ENCODE data around the gene COTL1. TPM values are rescaled to one million over a fixed set of nuclear protein-coding genes. Genes with fewer than 3 reads are reported as not detected.

Gene COTL1
- total and polyA plus RNA-seq, 4 donors = 12.0 to 59.5 (median 23.0) TPM

GRCh38 chr16:84663433-84664101 lies 45.7 kb upstream of the COTL1 start:
- H3K9ac ChIP-seq (ENCODE audit: low read depth in 1 of 2, low read length in 2 of 2) = no peak overlapping the region
- H3K4me1 ChIP-seq (ENCODE audit: control insufficient read depth in 4 of 4, insufficient read depth in 4 of 4, low read length in 3 of 4) = peaks cover 0 to 4% (median 0%) of the 10 kb centered on the region in 4 donors
- no peak for TF ChIP-seq SP1 (IDR thresholded peaks at IDR 0.05)
- no peak overlapping the region for H3K27ac ChIP-seq (ENCODE audit: low read depth in 1 of 2, low read length in 2 of 2)
- no peak for DNase-seq (ENCODE audit: low spot score)
- no peaks in the 10 kb centered on the region for H3K9me3 ChIP-seq (ENCODE audit: control insufficient read depth in 4 of 4, low read length in 3 of 4)
- peaks cover 9 to 70% (median 42%) of the 10 kb centered on the region in 4 donors for H3K36me3 ChIP-seq (ENCODE audit: control insufficient read depth in 4 of 4, insufficient read depth in 3 of 4, low read depth in 1 of 4, low read length in 3 of 4)
- H3K27me3 ChIP-seq (ENCODE audit: control insufficient read depth in 4 of 4, insufficient read depth in 4 of 4, low read length in 3 of 4) = no peaks in the 10 kb centered on the region
- H3K4me3 ChIP-seq (ENCODE audit: low read depth in 1 of 3, low read length in 3 of 3) = no peak overlapping the region
- WGBS = 83% methylated on average over 9 of the region's 9 CpGs

GRCh38 chr16:84662471-84662870 lies 44.6 kb upstream of the COTL1 start:
- TF ChIP-seq FOXA1 (IDR thresholded peaks at IDR 0.05) (no peak), CTCF (IDR thresholded peaks at IDR 0.05; ENCODE audit: low read depth, low read length, missing input control) (no peak), MAX (IDR thresholded peaks at IDR 0.05) (no peak)
- no peak overlapping the region for H3K27ac ChIP-seq (ENCODE audit: low read depth in 1 of 2, low read length in 2 of 2)
- WGBS = 96% methylated on average over 9 of the region's 9 CpGs
- H3K9me3 ChIP-seq (ENCODE audit: control insufficient read depth in 4 of 4, low read length in 3 of 4) = no peaks in the 10 kb centered on the region
- no peak overlapping the region for H3K4me3 ChIP-seq (ENCODE audit: low read depth in 1 of 3, low read length in 3 of 3)
- no peak overlapping the region for H3K9ac ChIP-seq (ENCODE audit: low read depth in 1 of 2, low read length in 2 of 2)
- no peak for DNase-seq (ENCODE audit: low spot score)
- peaks cover 0 to 7% (median 1%) of the 10 kb centered on the region in 4 donors for H3K4me1 ChIP-seq (ENCODE audit: control insufficient read depth in 4 of 4, insufficient read depth in 4 of 4, low read length in 3 of 4)
- no peaks in the 10 kb centered on the region for H3K27me3 ChIP-seq (ENCODE audit: control insufficient read depth in 4 of 4, insufficient read depth in 4 of 4, low read length in 3 of 4)
- H3K36me3 ChIP-seq (ENCODE audit: control insufficient read depth in 4 of 4, insufficient read depth in 3 of 4, low read depth in 1 of 4, low read length in 3 of 4) = peaks cover 13 to 73% (median 46%) of the 10 kb centered on the region in 4 donors

DNA sequence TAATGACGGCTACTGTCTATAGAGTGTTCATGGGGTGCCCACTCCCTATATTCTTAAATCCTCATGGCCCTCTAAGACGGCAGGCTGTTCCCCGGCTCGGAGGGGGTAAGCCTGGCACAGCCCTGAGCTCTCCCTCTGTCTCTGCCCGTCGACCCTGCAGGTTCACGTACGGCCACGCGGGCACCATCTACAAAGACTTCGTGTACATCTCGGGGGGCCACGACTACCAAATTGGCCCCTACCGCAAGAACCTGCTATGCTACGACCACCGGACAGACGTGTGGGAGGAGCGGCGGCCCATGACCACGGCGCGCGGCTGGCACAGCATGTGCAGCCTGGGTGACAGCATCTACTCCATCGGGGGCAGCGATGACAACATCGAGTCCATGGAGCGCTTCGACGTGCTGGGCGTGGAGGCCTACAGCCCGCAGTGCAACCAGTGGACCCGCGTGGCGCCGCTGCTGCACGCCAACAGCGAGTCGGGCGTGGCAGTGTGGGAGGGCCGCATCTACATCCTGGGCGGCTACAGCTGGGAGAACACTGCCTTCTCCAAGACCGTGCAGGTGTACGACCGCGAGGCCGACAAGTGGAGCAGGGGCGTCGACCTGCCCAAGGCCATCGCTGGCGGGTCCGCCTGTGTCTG lies 43.7 kb upstream of the COTL1 start:
- peaks cover 20 to 80% (median 50%) of the 10 kb centered on the region in 4 donors for H3K36me3 ChIP-seq (ENCODE audit: control insufficient read depth in 4 of 4, insufficient read depth in 3 of 4, low read depth in 1 of 4, low read length in 3 of 4)
- WGBS = 96% methylated on average over 51 of the region's 51 CpGs
- H3K27ac ChIP-seq (ENCODE audit: low read depth in 1 of 2, low read length in 2 of 2) = no peak overlapping the region
- no peak overlapping the region for H3K4me3 ChIP-seq (ENCODE audit: low read depth in 1 of 3, low read length in 3 of 3)
- no peaks in the 10 kb centered on the region for H3K27me3 ChIP-seq (ENCODE audit: control insufficient read depth in 4 of 4, insufficient read depth in 4 of 4, low read length in 3 of 4)
- peaks cover 0 to 7% (median 1%) of the 10 kb centered on the region in 4 donors for H3K4me1 ChIP-seq (ENCODE audit: control insufficient read depth in 4 of 4, insufficient read depth in 4 of 4, low read length in 3 of 4)
- TF ChIP-seq GABPA (IDR thresholded peaks at IDR 0.05 in 1 of 2, conservative IDR thresholded peaks at IDR 0.05 in 1 of 2) (no peak), JUND (IDR thresholded peaks at IDR 0.05) (no peak), RXRA (IDR thresholded peaks at IDR 0.05) (no peak), FOXA1 (IDR thresholded peaks at IDR 0.05) (no peak)
- H3K9me3 ChIP-seq (ENCODE audit: control insufficient read depth in 4 of 4, low read length in 3 of 4) = no peaks in the 10 kb centered on the region
- no peak for DNase-seq (ENCODE audit: low spot score)
- no peak overlapping the region for H3K9ac ChIP-seq (ENCODE audit: low read depth in 1 of 2, low read length in 2 of 2)

DNA sequence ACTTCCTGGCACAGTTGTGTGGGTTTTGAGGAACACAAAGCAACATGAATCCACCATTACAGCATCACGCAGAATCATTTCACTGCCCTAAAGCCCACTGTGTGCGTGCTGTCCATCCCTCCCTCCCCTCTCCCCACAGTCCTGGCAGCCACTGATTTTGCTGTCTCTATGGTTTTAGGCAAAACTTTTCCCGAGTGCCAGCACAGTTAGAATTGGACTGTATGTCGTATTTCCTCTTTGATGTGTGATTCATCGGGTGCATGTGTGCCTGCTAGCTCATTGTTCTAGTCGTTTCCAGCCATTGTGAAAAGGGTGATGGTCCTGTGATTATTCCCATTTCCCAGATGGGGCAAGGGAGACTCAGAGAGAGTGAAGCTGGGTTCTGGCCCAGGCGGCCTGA lies 43.1 kb upstream of the COTL1 start:
- H3K4me1 ChIP-seq (ENCODE audit: control insufficient read depth in 4 of 4, insufficient read depth in 4 of 4, low read length in 3 of 4) = peaks cover 0 to 7% (median 1%) of the 10 kb centered on the region in 4 donors
- no peak overlapping the region for H3K4me3 ChIP-seq (ENCODE audit: low read depth in 1 of 3, low read length in 3 of 3)
- no peak overlapping the region for H3K27ac ChIP-seq (ENCODE audit: low read depth in 1 of 2, low read length in 2 of 2)
- no peaks in the 10 kb centered on the region for H3K9me3 ChIP-seq (ENCODE audit: control insufficient read depth in 4 of 4, low read length in 3 of 4)
- DNase-seq (ENCODE audit: low spot score) = no peak
- no peaks in the 10 kb centered on the region for H3K27me3 ChIP-seq (ENCODE audit: control insufficient read depth in 4 of 4, insufficient read depth in 4 of 4, low read length in 3 of 4)
- WGBS = 90% methylated on average over 7 of the region's 7 CpGs
- peaks cover 20 to 75% (median 48%) of the 10 kb centered on the region in 4 donors for H3K36me3 ChIP-seq (ENCODE audit: control insufficient read depth in 4 of 4, insufficient read depth in 3 of 4, low read depth in 1 of 4, low read length in 3 of 4)
- H3K9ac ChIP-seq (ENCODE audit: low read depth in 1 of 2, low read length in 2 of 2) = no peak overlapping the region
- TF ChIP-seq, protein P1, sequence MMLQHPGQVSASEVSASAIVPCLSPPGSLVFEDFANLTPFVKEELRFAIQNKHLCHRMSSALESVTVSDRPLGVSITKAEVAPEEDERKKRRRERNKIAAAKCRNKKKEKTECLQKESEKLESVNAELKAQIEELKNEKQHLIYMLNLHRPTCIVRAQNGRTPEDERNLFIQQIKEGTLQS (IDR thresholded peaks at IDR 0.05) = no peak
- TF ChIP-seq NR2F2 (IDR thresholded peaks at IDR 0.05) (no peak), SP1 (IDR thresholded peaks at IDR 0.05) (no peak), YY1 (IDR thresholded peaks at IDR 0.05) (no peak), TAF1 (conservative IDR thresholded peaks at IDR 0.05) (no peak), RAD21 (IDR thresholded peaks at IDR 0.05) (no peak), RXRA (IDR thresholded peaks at IDR 0.05) (no peak), REST (IDR thresholded peaks at IDR 0.05) (no peak), FOXA1 (IDR thresholded peaks at IDR 0.05) (no peak), HNF4G (IDR thresholded peaks at IDR 0.05) (no peak)

Measured in liver (tissue), 9 donors.